Rectal smooth muscle tissue (tissue), 1 donor: Measurements from ENCODE around the gene P2RX6.

ENCODE experiments used
- H3K27ac ChIP-seq: one replicate; pipeline ENCODE4 v1.7.0; 2013; ENCODE audit warnings: low read depth, low read length, inconsistent platforms
- H3K27me3 ChIP-seq: one replicate; pipeline ENCODE4 v1.7.0; 2013; ENCODE audit warnings: low read length; ENCODE audit not compliant: control insufficient read depth, insufficient read depth
- H3K36me3 ChIP-seq: one replicate; pipeline ENCODE4 v1.7.0; 2013; ENCODE audit warnings: low read length; ENCODE audit not compliant: control insufficient read depth, insufficient read depth
- H3K4me1 ChIP-seq: one replicate; pipeline ENCODE4 v1.7.0; 2013; ENCODE audit warnings: low read length; ENCODE audit not compliant: control insufficient read depth, insufficient read depth
- H3K4me3 ChIP-seq: one replicate; pipeline ENCODE4 v1.7.0; 2013; ENCODE audit warnings: low read length
- H3K9ac ChIP-seq: one replicate; pipeline ENCODE4 v1.7.0; 2013; ENCODE audit warnings: low read length

P2RX6 gene

GRCh38 chr22:21015466-21016006 is 571 bp downstream of the P2RX6 start:
- Histone ChIP-seq H3K36me3 (no peaks in the 10 kb centered on the region), H3K4me1 (peaks cover 12% of the 10 kb centered on the region), H3K4me3 (no peak overlapping the region), H3K9ac (no peak overlapping the region), H3K27ac (no peak overlapping the region), H3K27me3 (no peaks in the 10 kb centered on the region)

GRCh38 chr22:21016644-21017420 is 1.9 kb downstream of the P2RX6 start:
- peaks cover 12% of the 10 kb centered on the region for H3K4me1 ChIP-seq
- no peak overlapping the region for H3K9ac ChIP-seq
- H3K27me3 ChIP-seq: no peaks in the 10 kb centered on the region
- H3K4me3 ChIP-seq: no peak overlapping the region
- no peak overlapping the region for H3K27ac ChIP-seq
- no peaks in the 10 kb centered on the region for H3K36me3 ChIP-seq

GRCh38 chr22:21018314-21018713 is 3.3 kb downstream of the P2RX6 start:
- Histone ChIP-seq H3K27ac (no peak overlapping the region), H3K36me3 (no peaks in the 10 kb centered on the region), H3K4me3 (no peak overlapping the region), H3K27me3 (no peaks in the 10 kb centered on the region), H3K9ac (no peak overlapping the region), H3K4me1 (peaks cover 12% of the 10 kb centered on the region)

DNA sequence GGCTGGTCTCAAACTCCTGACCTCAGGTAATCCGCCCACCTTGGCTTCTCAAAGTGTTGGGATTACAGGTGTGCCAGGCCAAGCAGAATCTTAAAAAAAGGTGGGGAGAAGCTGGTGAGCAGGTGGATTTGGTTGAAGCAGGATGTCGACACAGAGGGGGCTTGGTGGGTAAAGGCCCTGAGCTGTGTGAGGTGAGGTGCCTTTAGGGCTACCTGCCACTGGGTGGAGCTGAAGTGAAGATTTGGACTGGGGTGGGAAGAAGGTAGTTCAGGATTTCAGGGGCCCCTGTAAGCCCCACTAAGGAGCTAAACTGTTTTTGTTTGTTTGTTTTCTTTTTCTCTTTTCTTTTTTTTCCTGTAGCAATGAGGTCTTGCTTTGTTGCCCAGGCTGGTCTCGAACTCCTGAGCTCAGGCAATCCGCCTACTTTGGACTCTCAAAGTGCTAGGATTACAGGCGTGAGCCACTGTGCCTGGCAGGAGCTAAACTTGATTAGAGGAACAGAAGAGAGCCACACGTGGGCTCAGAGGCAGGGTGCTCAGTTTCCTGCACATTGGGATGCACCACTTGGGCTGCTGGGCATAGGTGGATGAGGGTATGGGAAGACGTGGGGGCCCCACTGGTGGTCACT is 6.0 kb downstream of the P2RX6 start:
- Histone ChIP-seq H3K4me3 (no peak overlapping the region), H3K9ac (no peak overlapping the region), H3K27ac (no peak overlapping the region), H3K36me3 (no peaks in the 10 kb centered on the region), H3K27me3 (no peaks in the 10 kb centered on the region), H3K4me1 (no peaks in the 10 kb centered on the region)

DNA sequence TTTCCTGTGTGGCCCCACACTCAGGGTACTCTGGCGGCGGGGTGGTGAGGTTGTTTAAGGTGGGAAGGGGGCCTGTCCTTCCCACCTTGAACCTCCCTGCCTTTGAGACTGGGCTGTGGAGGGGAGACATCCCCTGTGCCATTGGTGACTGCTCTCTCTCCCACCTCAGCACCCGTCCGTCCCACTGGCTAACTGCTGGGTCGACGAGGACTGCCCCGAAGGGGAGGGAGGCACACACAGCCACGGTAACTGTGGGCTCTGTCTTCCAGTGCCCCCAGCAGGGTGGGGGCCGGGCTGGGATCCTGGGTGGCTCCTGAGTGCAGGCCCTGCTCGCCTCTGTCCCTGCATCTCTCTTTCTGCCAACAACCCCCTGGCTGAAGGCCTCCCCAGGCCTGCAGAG is 7.5 kb downstream of the P2RX6 start:
- Histone ChIP-seq H3K27me3 (no peaks in the 10 kb centered on the region), H3K36me3 (no peaks in the 10 kb centered on the region), H3K27ac (no peak overlapping the region), H3K4me3 (no peak overlapping the region), H3K4me1 (no peaks in the 10 kb centered on the region), H3K9ac (no peak overlapping the region)

DNA sequence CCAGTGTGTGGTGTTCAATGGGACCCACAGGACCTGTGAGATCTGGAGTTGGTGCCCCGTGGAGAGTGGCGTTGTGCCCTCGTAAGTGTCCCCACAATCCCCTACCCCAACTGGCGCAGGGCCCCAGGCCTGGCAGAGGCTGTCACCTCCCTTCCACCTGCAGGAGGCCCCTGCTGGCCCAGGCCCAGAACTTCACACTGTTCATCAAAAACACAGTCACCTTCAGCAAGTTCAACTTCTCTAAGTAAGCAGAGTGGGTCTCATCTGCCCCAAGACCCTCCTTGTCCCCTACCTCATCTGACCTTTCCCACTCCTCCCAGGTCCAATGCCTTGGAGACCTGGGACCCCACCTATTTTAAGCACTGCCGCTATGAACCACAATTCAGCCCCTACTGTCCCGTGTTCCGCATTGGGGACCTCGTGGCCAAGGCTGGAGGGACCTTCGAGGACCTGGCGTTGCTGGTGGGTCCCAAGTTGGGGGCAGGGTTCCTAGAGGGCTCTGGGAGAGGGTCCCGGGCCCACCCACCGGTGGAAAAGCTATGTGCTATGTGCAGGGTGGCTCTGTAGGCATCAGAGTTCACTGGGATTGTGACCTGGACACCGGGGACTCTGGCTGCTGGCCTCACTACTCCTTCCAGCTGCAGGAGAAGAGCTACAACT is 8.1 kb downstream of the P2RX6 start:
- Histone ChIP-seq H3K27me3 (no peaks in the 10 kb centered on the region), H3K27ac (no peak overlapping the region), H3K4me1 (no peaks in the 10 kb centered on the region), H3K4me3 (no peak overlapping the region), H3K36me3 (no peaks in the 10 kb centered on the region), H3K9ac (no peak overlapping the region)

GRCh38 chr22:21025266-21025665 is 10.3 kb downstream of the P2RX6 start:
- H3K36me3 ChIP-seq: no peaks in the 10 kb centered on the region
- no peak overlapping the region for H3K27ac ChIP-seq
- H3K27me3 ChIP-seq: no peaks in the 10 kb centered on the region
- H3K4me3 ChIP-seq: no peak overlapping the region
- no peak overlapping the region for H3K9ac ChIP-seq
- H3K4me1 ChIP-seq: no peaks in the 10 kb centered on the region

GRCh38 chr22:21025763-21026755 is 11.1 kb downstream of the P2RX6 start:
- H3K4me3 ChIP-seq: no peak overlapping the region
- H3K27ac ChIP-seq: no peak overlapping the region
- H3K27me3 ChIP-seq: peaks cover under 1% of the 10 kb centered on the region
- H3K4me1 ChIP-seq: no peaks in the 10 kb centered on the region
- no peaks in the 10 kb centered on the region for H3K36me3 ChIP-seq
- H3K9ac ChIP-seq: no peak overlapping the region

GRCh38 chr22:21026783-21027692 is 12.1 kb downstream of the P2RX6 start:
- Histone ChIP-seq H3K27me3 (peaks cover 10% of the 10 kb centered on the region), H3K9ac (no peak overlapping the region), H3K4me3 (no peak overlapping the region), H3K27ac (no peak overlapping the region), H3K4me1 (no peaks in the 10 kb centered on the region), H3K36me3 (no peaks in the 10 kb centered on the region)

DNA sequence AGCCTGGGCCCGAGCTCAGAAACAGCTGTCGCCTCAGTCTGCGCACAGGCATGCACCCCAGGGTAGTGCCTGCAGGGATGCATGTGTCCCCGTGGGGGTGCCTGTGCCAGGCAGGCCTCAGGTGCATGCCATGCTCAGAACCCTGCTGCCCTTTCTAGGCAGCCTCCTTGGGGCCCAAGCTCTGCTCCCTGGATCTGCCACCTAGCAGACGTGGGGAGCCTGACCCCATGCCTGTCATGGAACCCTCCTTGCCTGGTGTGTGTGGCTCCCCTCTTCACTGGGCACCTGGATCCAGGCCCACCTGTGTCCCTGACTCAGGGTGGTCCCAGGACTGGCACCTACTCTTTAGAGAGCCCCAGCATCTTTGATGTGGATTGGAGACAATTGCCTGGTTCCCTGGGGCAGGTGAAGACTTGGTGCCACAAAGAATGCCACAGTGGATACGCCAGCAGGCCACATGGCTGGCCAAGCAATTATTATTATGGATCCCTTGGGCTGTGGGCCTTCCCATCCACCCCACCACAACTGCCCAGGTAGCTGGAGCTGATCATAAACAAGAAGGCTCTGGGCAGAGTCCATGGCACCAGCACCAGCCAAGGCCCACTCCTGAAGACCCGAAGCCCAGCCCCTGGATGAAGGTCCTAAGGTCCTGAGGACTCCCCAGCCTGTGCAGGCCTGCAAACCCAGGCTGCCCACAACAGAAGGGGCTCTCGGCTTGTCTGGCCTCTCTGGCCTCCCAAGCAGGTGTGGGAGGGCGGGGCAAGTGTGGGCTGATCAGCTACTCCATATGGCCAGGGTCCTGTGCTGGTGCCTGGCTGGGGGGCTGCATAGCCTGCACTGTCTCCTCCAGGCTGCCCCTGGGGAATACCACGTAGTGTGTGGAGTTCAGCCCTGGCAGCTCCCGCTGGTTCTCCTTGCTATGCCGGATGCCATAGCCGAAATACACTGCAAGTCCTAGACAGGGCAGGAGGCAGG is 13.6 kb downstream of the P2RX6 start:
- Histone ChIP-seq H3K27ac (no peak overlapping the region), H3K27me3 (peaks cover 12% of the 10 kb centered on the region), H3K36me3 (no peaks in the 10 kb centered on the region), H3K9ac (no peak overlapping the region), H3K4me1 (no peaks in the 10 kb centered on the region), H3K4me3 (no peak overlapping the region)
